GM12865 (cell line): ENCODE data around the gene HIPK4.
"Not testable (repeated sequence)": the region's sequence is repeated elsewhere in the genome, so short reads cannot be mapped to it uniquely, and the experiment has no call there.

Experiments used
- DNase-seq: peaks from one replicate; pipeline ENCODE4 v3.0.0; 2010; ENCODE audit warnings: low read depth
- H3K4me3 ChIP-seq: 2 replicates; pipeline ENCODE4 v1.5.1; 2011; ENCODE audit warnings: mild to moderate bottlenecking, low read depth, low read length, control low read depth
- CTCF ChIP-seq: IDR thresholded peaks from 2 replicates; pipeline ENCODE4 v1.5.1; 2011; ENCODE audit warnings: low read length, control low read depth, low read depth, inconsistent platforms; ENCODE audit not compliant: insufficient read depth; ENCODE audit errors: missing control alignments

Gene HIPK4

GRCh38 chr19:40390084-40390742 is at the start of gene HIPK4:
TSS of gene HIPK4 (minus strand) at chr19:40390181. CDS start at chr19:40389902, 279 bp downstream.
- DNase-seq: no peak
- TF ChIP-seq CTCF: no peak
- H3K4me3 ChIP-seq: no peak within 1 kb of the TSS

GRCh38 chr19:40438284-40438683 is 48.3 kb upstream of the HIPK4 start:
- H3K4me3 ChIP-seq: no peak overlapping the region
- no peak for TF ChIP-seq CTCF
- no peak for DNase-seq

GRCh38 chr19:40433391-40434216 is 43.6 kb upstream of the HIPK4 start:
- DNase-seq: peak; percentile 82
- H3K4me3 ChIP-seq: peak overlapping the region; percentile 55

GRCh38 chr19:40432760-40433159 is 42.8 kb upstream of the HIPK4 start:
- not testable (repeated sequence) for H3K4me3 ChIP-seq, DNase-seq

More at GRCh38 chr19:40433391-40434216, 43.6 kb upstream of the HIPK4 start:
- no peak for TF ChIP-seq CTCF

- DNase-seq: no peak
- TF ChIP-seq CTCF: no peak
- no peak overlapping the region for H3K4me3 ChIP-seq
These were observed 41.7 kb upstream of the HIPK4 start for GRCh38 chr19:40431698-40432097.

GRCh38 chr19:40430242-40430641 is 40.3 kb upstream of the HIPK4 start:
- not testable (repeated sequence) for H3K4me3 ChIP-seq, DNase-seq

- DNase-seq, H3K4me3 ChIP-seq: not testable (repeated sequence)
These were observed 38.2 kb upstream of the HIPK4 start for GRCh38 chr19:40428197-40428596.

GRCh38 chr19:40425450-40426287 is 35.7 kb upstream of the HIPK4 start, which contains the start of gene SERTAD1:
TSS of gene SERTAD1 (minus strand) at chr19:40425992. CDS start at chr19:40423546, 2,446 bp downstream.
- peak within 1 kb of the TSS; percentile 80 for H3K4me3 ChIP-seq
- peak; percentile 100 for DNase-seq
- peak; percentile 73 for TF ChIP-seq CTCF
